Fibroblast of skin of right biceps (primary cell): ENCODE measurements around the gene RASA4.
A peak's percentile ranks its signal among the peaks of the same experiment; 100 is the strongest.
"Not testable (repeated sequence)": the region's sequence is repeated elsewhere in the genome, so short reads cannot be mapped to it uniquely, and the experiment has no call there.

ENCODE experiments used
- DNase-seq: peaks from one replicate; pipeline ENCODE4 v3.0.0-alpha.2; 2013

The RASA4 gene

GRCh38 chr7:102616507-102617125, at the start of gene RASA4:
Gene RASA4, minus strand, starts transcription at chr7:102616756. Its CDS starts 67 bp downstream, at chr7:102616689.
- DNase-seq = peak; percentile 0

DNA sequence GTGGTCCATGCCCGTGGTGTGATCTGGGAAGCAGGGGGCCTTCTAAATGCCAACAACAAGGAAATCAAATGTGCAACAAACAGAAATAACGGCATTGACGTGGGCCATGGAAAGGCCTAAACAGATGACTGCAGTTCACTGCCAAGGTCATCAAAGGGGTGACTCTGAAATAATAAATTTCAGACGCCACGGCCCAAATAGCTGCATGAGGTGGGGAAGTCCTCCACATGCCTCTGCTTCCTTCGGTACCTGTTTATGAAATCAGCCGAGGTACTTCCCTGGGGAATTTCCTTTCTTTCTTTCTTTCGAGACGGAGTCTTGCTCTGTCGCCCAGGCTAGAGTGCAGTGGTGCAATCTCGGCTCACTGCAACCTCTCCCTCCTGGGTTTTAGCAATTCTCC, 48.2 kb upstream of the RASA4 start:
- not testable (repeated sequence) for DNase-seq

DNA sequence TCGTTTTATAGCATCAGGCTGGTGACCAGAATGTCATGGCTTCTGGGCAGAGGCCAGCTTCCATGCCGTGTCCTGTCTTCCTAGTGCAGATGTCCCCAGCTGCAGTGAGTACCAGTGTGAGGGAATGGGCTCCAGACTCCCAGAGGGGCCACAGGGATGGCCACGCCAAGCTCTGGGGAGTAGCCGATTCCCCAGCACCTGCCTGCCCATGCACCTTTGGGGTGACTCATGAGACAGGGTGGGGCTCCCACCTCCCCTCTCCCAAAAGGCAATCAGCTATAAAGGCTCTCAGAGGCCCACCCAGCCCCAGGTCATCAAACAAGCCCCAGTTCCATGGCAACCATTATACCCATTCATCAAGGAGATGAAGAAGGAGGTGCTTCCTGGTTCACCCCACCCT, 33.4 kb upstream of the RASA4 start, which contains the start of gene SPDYE2B:
TSS of gene SPDYE2B (plus strand) at position 396 of the 400 bp plus-strand sequence. CDS start 2,030 bp downstream, outside the sequence.
- DNase-seq = not testable (repeated sequence)

DNA sequence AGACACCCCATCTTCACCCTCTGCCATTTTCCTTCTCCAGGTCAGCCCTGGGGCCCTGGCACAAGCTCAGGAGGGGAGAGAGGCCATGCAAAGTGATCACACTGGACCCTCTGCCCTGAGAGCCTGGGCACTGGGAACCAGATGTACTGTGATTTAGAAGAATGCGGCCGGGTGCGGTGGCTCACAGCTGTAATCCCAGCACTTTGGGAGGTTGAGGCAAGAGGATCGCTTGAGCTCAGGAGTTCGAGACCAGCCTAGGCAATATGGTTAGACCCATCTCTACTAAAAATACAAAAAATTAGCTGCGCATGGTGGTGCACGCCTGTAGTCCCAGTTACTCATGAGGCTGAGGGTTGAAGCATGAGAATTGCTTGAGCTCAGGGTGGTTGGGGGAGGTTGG, 31.3 kb upstream of the RASA4 start:
- not testable (repeated sequence) for DNase-seq

- DNase-seq = not testable (repeated sequence)
These were observed 26.8 kb upstream of the RASA4 start for GRCh38 chr7:102643404-102643803.

DNA sequence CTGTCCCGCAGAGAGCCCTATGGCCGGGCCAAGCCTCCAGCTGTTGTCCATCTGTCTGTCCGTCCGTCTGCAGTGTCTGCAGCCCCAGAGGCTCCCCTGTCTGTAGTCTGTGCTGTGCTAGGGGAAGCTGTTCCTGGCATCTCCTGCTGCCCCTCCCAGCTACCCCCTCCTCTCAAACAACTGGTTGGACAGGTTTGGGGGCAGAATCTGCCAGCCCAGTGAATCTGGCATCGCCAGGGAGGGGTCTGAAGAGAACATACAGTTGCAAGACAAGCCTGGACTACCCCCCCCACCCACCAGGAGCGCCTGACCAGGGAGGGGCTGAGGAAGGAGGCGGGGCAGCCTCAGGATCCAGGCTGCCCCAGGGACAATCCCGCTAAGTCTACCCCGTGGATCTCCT, 26.1 kb upstream of the RASA4 start, which contains the start of gene UPK3BL1:
TSS of gene UPK3BL1 (minus strand) at position 101 of the 400 bp plus-strand sequence. CDS start at position 51, 50 bp downstream.
- DNase-seq = not testable (repeated sequence)

DNA sequence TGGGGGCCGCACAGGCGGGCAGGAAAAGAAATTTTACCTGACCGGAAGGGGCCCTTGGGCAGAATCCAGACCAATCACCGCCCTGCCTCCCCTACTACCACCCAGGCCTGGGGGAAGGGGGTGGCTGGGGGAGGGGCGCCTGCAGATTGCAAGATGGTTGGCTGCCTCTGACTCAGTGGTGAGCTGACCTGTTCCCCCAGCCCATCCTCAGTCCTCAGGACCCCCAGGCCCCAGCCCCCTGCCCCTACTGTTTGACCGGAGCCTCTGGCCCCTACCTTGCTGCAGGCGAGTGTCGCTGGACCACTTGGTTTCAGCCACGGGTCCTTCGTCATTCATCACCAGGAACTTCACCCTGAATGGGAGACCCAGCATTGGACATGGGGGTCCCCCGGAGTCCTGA, 22.3 kb upstream of the RASA4 start:
- not testable (repeated sequence) for DNase-seq

DNA sequence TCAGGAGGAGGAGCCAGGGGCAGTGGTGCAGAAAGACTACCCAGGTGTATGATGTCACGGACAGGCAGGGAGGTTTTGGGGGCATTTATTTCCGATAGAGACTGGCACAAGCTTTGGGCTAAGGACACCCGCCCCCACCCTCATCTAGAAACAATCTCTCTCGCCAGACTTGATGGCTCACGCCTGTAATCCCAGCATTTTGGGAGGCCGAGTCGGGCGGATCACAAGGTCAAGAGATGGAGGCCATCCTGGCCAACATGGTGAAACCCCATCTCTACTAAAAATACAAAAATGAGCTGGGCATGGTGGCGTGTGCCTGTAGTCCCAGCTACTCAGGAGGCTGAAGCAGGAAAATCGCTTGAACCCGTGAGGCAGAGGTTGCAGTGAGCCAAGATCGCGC, 20.4 kb upstream of the RASA4 start:
- DNase-seq = not testable (repeated sequence)

DNA sequence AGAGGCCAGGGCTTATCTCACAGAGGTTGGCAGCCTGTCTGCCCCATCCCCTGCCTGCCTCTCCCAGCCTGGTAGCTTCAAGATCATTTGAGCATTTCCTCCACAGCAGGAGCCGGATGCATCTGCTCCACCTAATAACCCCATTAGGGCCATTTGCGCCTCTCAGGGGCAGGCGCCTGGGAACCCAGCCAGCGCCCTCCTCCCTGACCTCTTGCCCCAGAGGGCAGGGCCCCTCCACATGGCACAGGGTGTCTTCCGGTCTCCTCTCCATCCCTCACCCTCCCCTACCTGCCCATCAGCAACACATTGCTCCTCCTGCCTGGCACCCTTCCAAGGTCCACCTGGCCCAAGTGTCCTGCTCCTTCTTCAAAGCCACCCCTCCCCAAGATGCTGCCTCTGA, 18.8 kb upstream of the RASA4 start:
- DNase-seq = not testable (repeated sequence)

- DNase-seq = not testable (repeated sequence)
These were observed 17.7 kb upstream of the RASA4 start for GRCh38 chr7:102634299-102634698.

DNA sequence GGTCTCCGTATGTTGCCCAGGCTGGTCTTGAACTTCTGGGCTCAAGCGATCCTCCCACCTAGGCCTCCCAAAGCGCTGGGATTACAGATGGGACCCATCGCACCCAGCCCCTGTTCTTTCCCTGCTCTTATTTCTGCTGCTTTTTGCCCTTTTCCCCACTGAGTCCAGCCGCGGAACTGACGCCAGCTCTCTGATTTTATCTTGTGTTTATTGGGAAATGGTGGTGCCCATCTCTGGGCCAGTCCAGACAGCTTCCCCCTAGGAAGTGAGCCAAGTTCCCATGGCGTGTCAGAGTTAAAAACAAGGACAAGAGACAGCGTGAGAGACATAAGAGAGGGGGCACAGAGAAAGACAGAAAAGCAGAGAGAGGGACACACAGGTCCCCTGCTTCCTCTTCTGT, 14.1 kb upstream of the RASA4 start:
- not testable (repeated sequence) for DNase-seq

- DNase-seq = not testable (repeated sequence)
These were observed 10.8 kb upstream of the RASA4 start for GRCh38 chr7:102627271-102627904.

DNA sequence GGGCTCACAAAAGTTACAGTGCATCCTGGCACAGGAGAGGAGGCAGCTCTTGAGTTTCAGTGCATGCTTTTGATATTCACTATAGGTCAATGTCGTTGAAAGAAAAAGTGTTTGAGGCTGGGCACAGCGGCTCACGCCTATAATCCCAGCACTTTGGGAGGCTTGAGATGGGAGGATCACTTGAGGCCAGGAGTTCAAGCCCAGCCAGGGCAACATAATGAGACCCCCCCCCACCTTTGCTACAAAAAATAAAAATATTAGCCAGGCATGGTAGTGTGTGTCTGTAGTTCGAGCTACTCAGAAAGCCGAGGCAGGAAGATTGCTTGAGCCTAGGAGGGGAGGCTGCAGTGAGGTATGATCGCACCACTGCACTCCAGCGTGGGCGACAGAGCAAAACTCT, 1.6 kb upstream of the RASA4 start:
- not testable (repeated sequence) for DNase-seq

DNA sequence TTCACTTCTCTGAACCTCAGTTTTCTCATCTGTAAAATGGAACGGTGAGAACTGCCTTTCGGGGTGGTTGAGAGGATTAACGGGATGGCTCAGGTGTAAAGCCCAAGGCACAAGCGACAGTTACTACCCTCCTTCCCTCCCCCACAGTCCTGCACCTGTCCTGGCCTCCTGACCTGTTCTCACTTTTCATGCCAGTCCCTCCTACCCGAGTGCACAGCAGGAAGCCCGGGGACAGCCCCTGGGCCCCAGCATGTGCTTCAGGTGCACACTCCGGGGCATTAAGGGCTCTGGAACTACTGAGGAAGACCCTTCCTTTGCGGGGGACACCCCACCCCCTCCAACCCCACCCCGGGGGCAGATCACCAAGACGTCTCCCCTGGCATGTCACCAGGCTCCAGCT, 626 bp downstream of the RASA4 start:
- DNase-seq = not testable (repeated sequence)

GRCh38 chr7:102614873-102615272, 1.7 kb downstream of the RASA4 start:
- not testable (repeated sequence) for DNase-seq

DNA sequence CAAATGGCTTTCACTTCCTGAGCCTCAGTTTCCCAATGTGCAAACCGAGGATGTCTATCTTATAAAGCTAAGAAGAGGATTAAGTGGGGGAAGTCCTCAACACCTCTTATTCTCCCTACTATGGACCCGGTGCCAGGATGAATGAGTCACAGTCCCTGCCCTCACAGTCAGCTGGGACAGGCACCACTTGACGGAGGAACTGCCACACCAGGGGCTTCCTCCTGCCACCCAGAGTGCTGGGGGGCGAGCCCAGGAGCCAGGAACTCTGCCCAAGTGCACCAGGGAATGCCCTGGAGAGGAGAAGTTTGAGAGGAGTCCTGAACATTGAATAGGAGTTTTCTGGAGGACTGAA, 2.2 kb downstream of the RASA4 start:
- DNase-seq = not testable (repeated sequence)

DNA sequence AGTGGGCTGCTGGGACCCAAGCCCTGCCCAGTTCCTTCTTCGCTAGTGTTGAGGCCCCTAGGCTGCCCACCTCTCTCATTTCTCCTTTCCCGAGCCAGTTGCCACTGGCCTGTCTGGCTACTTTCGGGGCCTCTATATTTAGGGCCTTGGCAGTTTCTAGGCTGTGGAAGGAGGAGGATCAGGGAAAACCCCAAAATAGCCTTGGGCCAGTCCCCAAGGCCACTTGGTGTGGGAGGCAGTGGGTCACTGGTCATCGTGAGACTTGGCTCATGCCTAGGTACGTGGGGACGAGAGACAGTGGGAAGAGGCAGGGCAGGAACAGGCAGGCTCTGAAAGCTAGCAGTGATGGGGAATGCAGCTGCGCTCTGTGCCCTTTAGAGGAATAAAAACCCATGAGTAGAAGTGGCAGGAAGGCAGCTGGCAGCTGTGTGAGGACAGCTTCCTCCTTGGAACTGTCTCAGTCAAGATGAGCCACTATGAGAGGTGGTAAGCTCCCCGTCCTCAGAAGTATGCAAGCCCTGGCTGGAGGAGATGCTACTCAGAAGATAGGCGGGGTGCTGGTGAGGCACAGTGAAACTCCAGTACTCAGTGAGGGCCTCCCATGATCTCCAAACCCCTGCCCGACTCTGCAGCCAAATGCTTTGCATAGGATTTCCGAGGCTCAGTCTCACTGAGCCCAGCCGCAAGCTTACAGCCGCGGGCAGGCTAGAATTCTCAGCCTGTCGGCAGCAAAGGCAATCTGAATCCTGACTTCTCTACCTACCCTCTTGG, 2.8 kb downstream of the RASA4 start:
- DNase-seq = not testable (repeated sequence)

DNA sequence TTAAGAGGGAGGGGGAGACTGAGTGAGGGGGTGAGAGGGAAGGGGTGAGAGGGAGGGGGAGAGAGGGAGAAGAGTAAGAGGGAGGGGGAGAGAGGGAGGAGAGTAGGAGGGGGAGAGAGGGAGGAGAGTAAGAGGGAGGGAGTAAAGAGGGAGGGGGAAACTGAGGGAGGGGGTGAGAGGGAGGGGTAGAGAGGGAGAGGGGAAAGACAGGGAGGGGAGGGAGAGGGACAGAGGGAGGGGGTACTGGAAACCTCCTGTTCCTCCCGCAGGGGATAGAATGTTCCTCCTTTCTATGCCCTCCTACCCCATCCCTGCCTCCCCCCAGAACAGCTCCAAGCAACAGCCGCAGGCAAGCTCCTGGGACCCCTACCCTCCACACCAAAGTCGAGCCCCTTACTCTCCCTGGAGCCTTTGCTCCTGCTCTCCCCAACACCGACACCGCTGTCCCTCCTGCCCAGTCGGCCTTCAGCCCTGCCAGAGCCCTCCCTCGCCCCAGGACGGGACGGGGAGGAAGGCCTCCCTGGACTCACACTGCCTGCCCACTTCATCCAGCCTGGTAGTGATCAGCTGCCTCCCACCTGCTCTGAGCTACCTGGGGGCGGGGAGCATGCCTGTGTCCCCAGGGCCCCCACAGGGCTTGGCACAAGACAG, 4.8 kb downstream of the RASA4 start:
- DNase-seq = peak; percentile 23

GRCh38 chr7:102611013-102611674, 5.4 kb downstream of the RASA4 start:
- DNase-seq = not testable (repeated sequence)

- DNase-seq = not testable (repeated sequence)
These were observed 6.1 kb downstream of the RASA4 start for GRCh38 chr7:102610441-102610840.

DNA sequence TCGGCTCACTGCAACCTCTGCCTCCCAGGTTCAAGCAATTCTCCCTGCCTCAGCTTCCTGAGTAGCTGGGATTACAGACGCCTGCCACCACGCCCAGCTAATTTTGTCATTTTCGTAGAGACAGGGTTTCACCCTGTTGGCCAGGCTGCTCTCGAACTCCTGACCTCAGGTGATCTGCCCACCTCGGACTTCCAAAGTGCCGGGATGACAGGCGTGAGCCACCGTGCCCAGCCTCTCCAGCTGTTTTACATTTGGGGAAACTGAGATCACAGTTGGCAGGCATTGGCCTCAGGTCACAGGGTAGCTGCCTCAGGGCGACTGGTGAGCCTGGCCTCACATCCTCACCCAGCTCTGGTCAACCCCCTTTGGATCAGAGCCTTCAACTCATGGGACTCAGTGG, 6.8 kb downstream of the RASA4 start:
- DNase-seq = not testable (repeated sequence)

- not testable (repeated sequence) for DNase-seq
These were observed 9.7 kb downstream of the RASA4 start for GRCh38 chr7:102606848-102607247.
